ENCODE results near the gene LAMB4.

Gene LAMB4

DNA sequence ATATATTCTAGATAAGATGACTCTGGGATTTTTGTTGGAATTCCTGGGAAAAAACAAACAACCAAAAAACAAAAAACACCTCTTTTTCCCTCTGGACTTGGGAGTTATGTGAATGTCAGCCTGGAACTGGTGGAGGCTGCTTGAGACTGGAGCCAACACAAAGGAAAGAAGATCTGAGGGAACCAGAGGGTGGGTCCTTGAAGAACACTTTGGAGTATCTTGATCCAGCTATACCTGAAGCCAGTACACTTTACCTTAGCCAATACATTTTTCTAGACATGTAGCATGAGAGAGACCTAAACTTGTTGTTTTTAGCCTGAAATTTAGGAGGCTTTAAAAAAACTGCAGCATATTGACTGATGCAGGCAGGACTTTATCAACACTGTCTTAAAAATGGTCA is 121.3 kb downstream of the LAMB4 start:
- DNase-seq (ENCODE audit: low read depth): no peak
- no peak overlapping the region for H3K4me3 ChIP-seq (ENCODE audit: low read depth, low read length)
- TF ChIP-seq, protein P1, sequence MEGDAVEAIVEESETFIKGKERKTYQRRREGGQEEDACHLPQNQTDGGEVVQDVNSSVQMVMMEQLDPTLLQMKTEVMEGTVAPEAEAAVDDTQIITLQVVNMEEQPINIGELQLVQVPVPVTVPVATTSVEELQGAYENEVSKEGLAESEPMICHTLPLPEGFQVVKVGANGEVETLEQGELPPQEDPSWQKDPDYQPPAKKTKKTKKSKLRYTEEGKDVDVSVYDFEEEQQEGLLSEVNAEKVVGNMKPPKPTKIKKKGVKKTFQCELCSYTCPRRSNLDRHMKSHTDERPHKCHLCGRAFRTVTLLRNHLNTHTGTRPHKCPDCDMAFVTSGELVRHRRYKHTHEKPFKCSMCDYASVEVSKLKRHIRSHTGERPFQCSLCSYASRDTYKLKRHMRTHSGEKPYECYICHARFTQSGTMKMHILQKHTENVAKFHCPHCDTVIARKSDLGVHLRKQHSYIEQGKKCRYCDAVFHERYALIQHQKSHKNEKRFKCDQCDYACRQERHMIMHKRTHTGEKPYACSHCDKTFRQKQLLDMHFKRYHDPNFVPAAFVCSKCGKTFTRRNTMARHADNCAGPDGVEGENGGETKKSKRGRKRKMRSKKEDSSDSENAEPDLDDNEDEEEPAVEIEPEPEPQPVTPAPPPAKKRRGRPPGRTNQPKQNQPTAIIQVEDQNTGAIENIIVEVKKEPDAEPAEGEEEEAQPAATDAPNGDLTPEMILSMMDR (IDR thresholded peaks at IDR 0.05; ENCODE audit: control insufficient read depth, extremely low read depth, insufficient read depth): no peak

DNA sequence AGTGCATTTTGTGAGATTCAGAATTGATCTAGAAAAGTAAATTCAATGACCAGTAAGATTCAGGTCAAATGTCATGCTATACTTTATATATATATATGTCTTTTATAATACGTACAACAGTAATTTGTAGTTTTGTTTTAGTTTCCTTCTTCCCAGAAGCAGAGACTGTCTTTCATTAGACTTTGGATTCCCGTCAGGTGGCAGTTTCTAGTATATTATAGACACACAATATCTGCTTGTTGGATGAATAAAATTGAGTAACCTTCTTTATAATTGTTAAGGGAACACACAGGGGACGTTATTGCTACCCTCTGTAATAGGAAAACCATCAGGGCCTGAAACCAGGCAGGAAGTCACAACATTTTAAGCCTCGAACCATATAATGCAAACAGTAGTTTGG is 121.9 kb downstream of the LAMB4 start:
- no peak overlapping the region for H3K4me3 ChIP-seq (ENCODE audit: low read depth, low read length)
- TF ChIP-seq, protein P1 (IDR thresholded peaks at IDR 0.05; ENCODE audit: control insufficient read depth, extremely low read depth, insufficient read depth): no peak
- DNase-seq (ENCODE audit: low read depth): no peak

DNA sequence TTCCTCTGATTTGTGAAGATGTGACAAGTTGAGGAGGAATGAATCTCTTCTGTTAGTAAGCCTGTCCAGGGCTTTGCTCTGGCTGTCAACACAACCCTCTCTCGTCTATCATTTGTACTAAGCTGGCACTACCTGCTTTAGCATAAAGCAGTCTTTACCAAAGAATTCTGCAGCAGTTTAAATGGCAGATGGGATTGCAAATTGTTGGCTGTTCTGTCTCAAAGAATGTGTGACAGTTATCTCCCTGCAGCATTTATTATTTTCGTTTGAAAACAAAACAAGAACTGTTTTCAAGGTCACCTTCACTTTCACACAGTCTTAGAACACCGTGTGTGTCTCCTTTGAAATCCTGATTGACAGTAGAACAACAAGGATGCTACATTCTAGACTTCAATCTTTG is 122.4 kb downstream of the LAMB4 start:
- no peak overlapping the region for H3K4me3 ChIP-seq (ENCODE audit: low read depth, low read length)
- TF ChIP-seq, protein P1 (IDR thresholded peaks at IDR 0.05; ENCODE audit: control insufficient read depth, extremely low read depth, insufficient read depth): no peak
- no peak for DNase-seq (ENCODE audit: low read depth)

DNA sequence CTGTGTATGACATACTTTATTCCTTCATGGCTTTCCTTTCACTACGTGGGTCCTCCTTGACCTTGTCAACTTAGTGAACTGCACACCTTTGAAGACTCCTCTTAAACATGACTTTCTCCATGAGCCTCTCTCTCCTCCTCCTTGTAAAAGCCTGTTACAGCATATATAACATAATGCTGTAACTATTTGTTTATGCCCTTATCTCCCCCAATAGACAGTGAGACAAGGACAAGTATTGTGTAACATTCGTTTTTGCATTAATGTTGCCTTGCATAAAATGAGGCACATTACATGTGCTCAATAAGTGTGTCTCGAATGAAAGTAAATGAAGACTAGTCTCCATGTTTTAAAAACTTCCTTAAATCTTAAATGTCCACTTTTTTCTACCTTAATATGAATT is 122.9 kb downstream of the LAMB4 start:
- no peak for DNase-seq (ENCODE audit: low read depth)
- H3K4me3 ChIP-seq (ENCODE audit: low read depth, low read length): no peak overlapping the region
- TF ChIP-seq, protein P1 (IDR thresholded peaks at IDR 0.05; ENCODE audit: control insufficient read depth, extremely low read depth, insufficient read depth): no peak

DNA sequence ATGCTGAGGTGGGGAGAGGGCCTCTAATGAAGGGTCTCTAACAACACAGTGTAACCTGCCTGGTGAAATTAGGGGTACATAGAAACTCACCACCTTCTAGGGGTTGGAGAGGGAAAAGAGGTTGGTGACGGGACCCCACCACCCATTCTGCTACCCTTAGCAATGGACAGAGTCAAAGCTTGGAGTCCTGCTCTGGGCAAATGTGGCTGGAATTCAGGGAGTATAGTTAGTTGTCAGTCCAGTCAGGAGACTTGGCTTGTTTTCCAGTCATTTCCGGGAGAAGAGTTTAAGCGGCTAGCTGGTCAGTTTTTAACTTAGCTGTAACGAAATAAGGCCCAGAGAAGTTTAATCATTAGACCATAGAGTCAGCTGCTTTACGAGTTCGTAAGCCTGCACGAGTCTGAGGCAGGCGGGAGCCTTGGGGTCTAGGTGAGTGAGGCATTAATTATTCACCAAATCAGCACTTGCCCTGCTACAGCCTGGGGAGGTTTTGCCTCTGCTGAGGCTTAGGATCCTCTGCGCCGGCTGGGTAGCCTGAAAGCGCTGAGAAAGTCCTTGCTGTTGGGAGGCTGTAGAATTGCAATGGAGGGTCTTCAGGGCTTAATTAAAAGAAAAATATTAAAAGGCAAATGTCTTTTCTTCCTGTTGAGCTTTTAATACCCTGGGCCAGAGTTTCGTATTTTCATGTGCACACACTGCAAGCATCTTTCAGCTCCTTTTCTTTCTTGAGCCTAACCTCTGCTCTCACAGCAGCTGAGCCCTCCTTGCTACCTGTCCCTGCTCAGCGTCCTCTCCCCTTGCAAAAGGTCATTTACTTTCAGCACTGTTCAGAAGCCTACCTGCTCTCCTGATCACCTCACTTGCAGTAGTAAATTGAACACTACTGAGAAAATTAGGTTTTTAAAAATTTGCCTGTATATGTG is 125.7 kb downstream of the LAMB4 start:
- no peak overlapping the region for H3K4me3 ChIP-seq (ENCODE audit: low read depth, low read length)
- TF ChIP-seq, protein P1 (IDR thresholded peaks at IDR 0.05; ENCODE audit: control insufficient read depth, extremely low read depth, insufficient read depth): no peak
- no peak for DNase-seq (ENCODE audit: low read depth)

DNA sequence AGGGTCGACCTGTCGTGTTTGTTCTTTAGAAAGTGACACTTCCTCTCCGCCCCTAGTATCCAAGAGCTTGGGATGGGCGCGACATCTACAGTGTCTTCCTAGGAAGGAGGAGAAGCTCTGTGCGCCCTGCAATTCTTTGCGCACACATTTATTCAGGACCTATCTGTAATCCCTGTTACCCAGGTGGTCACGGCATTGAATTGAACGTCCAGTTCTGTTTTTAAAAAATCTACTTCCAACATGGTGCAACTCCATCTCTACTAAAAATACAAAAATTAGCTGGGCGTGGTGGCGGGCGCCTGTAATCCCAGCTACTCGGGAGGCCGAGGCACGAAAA is 126.6 kb downstream of the LAMB4 start:
- TF ChIP-seq, protein P1 (IDR thresholded peaks at IDR 0.05; ENCODE audit: control insufficient read depth, extremely low read depth, insufficient read depth): no peak
- no peak for DNase-seq (ENCODE audit: low read depth)
- H3K4me3 ChIP-seq (ENCODE audit: low read depth, low read length): peak overlapping the region; percentile 60
